ENCODE measurements around the gene TRPM3. TPM values are rescaled to one million over a fixed set of nuclear protein-coding genes. Genes with fewer than 3 reads are reported as not detected.
A peak's percentile ranks its signal among the peaks of the same experiment; 100 is the strongest.
"Not testable (repeated sequence)": the region's sequence is repeated elsewhere in the genome, so short reads cannot be mapped to it uniquely, and the experiment has no call there.

Gene TRPM3
- total and polyA plus RNA-seq, 2 experiments from 2014 or later, result 0.24 TPM; not detected in 1

- TF ChIP-seq CTCF (IDR thresholded peaks at IDR 0.05; ENCODE audit: low read depth, low read length), result no peak
- DNase-seq (ENCODE audit: low read depth in 1 of 2, low spot score in 1 of 2), result no peak
- no peaks in the 10 kb centered on the region for H3K27me3 ChIP-seq
- no peaks in the 10 kb centered on the region for H3K9me3 ChIP-seq (ENCODE audit: low read depth)
- no peaks in the 10 kb centered on the region for H3K4me1 ChIP-seq (ENCODE audit: low read depth)
- no peak overlapping the region for H3K4me3 ChIP-seq
- H3K36me3 ChIP-seq, result no peaks in the 10 kb centered on the region
- H3K27ac ChIP-seq, result no peak overlapping the region
Measured at GRCh38 chr9:70760228-70760627, 361.2 kb downstream of the TRPM3 start.

- H3K27ac ChIP-seq, result no peak overlapping the region
Measured at GRCh38 chr9:70753311-70753710, 368.1 kb downstream of the TRPM3 start.

GRCh38 chr9:70749066-70749465 is 372.4 kb downstream of the TRPM3 start:
- Histone ChIP-seq H3K9me3 (ENCODE audit: low read depth) (no peaks in the 10 kb centered on the region), H3K27ac (no peak overlapping the region), H3K36me3 (no peaks in the 10 kb centered on the region), H3K4me1 (ENCODE audit: low read depth) (no peaks in the 10 kb centered on the region), H3K4me3 (no peak overlapping the region), H3K27me3 (no peaks in the 10 kb centered on the region)
- TF ChIP-seq CTCF (IDR thresholded peaks at IDR 0.05; ENCODE audit: low read depth, low read length), result no peak
- no peak for DNase-seq (ENCODE audit: low read depth in 1 of 2, low spot score in 1 of 2)

More at GRCh38 chr9:70753311-70753710, 368.1 kb downstream of the TRPM3 start:
- TF ChIP-seq CTCF (IDR thresholded peaks at IDR 0.05; ENCODE audit: low read depth, low read length), result no peak
- H3K9me3 ChIP-seq (ENCODE audit: low read depth), result no peaks in the 10 kb centered on the region
- no peaks in the 10 kb centered on the region for H3K36me3 ChIP-seq
- H3K4me3 ChIP-seq, result no peak overlapping the region
- DNase-seq (ENCODE audit: low read depth in 1 of 2, low spot score in 1 of 2), result no peak
- no peaks in the 10 kb centered on the region for H3K27me3 ChIP-seq
- no peaks in the 10 kb centered on the region for H3K4me1 ChIP-seq (ENCODE audit: low read depth)

GRCh38 chr9:70747261-70747718 is 374.1 kb downstream of the TRPM3 start:
- TF ChIP-seq CTCF (IDR thresholded peaks at IDR 0.05; ENCODE audit: low read depth, low read length), result no peak
- H3K27me3 ChIP-seq, result no peaks in the 10 kb centered on the region
- no peak overlapping the region for H3K27ac ChIP-seq
- peak in 1 of 2 donors; percentile 12 for DNase-seq (ENCODE audit: low read depth in 1 of 2, low spot score in 1 of 2)
- no peaks in the 10 kb centered on the region for H3K9me3 ChIP-seq (ENCODE audit: low read depth)
- no peaks in the 10 kb centered on the region for H3K4me1 ChIP-seq (ENCODE audit: low read depth)
- no peaks in the 10 kb centered on the region for H3K36me3 ChIP-seq
- no peak overlapping the region for H3K4me3 ChIP-seq

GRCh38 chr9:70746760-70747159 is 374.7 kb downstream of the TRPM3 start:
- Histone ChIP-seq H3K4me3 (no peak overlapping the region), H3K4me1 (ENCODE audit: low read depth) (no peaks in the 10 kb centered on the region), H3K36me3 (no peaks in the 10 kb centered on the region), H3K9me3 (ENCODE audit: low read depth) (no peaks in the 10 kb centered on the region), H3K27me3 (no peaks in the 10 kb centered on the region), H3K27ac (no peak overlapping the region)
- peak in 1 of 2 donors; percentile 25 for DNase-seq (ENCODE audit: low read depth in 1 of 2, low spot score in 1 of 2)
- no peak for TF ChIP-seq CTCF (IDR thresholded peaks at IDR 0.05; ENCODE audit: low read depth, low read length)

- Histone ChIP-seq H3K4me3 (no peak overlapping the region), H3K9me3 (ENCODE audit: low read depth) (no peaks in the 10 kb centered on the region), H3K4me1 (ENCODE audit: low read depth) (no peaks in the 10 kb centered on the region), H3K36me3 (no peaks in the 10 kb centered on the region), H3K27ac (no peak overlapping the region), H3K27me3 (no peaks in the 10 kb centered on the region)
- DNase-seq (ENCODE audit: low read depth in 1 of 2, low spot score in 1 of 2), result no peak
- no peak for TF ChIP-seq CTCF (IDR thresholded peaks at IDR 0.05; ENCODE audit: low read depth, low read length)
Measured at GRCh38 chr9:70746316-70746715, 375.1 kb downstream of the TRPM3 start.

GRCh38 chr9:70724794-70725193 is 396.6 kb downstream of the TRPM3 start:
- DNase-seq (ENCODE audit: low read depth in 1 of 2, low spot score in 1 of 2); H3K4me3 ChIP-seq; H3K27me3 ChIP-seq; H3K27ac ChIP-seq; H3K36me3 ChIP-seq; H3K9me3 ChIP-seq (ENCODE audit: low read depth); H3K4me1 ChIP-seq (ENCODE audit: low read depth): not testable (repeated sequence)

GRCh38 chr9:70724025-70724424 is 397.4 kb downstream of the TRPM3 start:
- not testable (repeated sequence) for DNase-seq (ENCODE audit: low read depth in 1 of 2, low spot score in 1 of 2); H3K4me3 ChIP-seq; H3K9me3 ChIP-seq (ENCODE audit: low read depth); H3K27me3 ChIP-seq; H3K27ac ChIP-seq; H3K4me1 ChIP-seq (ENCODE audit: low read depth); H3K36me3 ChIP-seq
